ENCODE data around the gene PDZD7.
A peak's percentile ranks its signal among the peaks of the same experiment; 100 is the strongest.

PDZD7 gene

DNA sequence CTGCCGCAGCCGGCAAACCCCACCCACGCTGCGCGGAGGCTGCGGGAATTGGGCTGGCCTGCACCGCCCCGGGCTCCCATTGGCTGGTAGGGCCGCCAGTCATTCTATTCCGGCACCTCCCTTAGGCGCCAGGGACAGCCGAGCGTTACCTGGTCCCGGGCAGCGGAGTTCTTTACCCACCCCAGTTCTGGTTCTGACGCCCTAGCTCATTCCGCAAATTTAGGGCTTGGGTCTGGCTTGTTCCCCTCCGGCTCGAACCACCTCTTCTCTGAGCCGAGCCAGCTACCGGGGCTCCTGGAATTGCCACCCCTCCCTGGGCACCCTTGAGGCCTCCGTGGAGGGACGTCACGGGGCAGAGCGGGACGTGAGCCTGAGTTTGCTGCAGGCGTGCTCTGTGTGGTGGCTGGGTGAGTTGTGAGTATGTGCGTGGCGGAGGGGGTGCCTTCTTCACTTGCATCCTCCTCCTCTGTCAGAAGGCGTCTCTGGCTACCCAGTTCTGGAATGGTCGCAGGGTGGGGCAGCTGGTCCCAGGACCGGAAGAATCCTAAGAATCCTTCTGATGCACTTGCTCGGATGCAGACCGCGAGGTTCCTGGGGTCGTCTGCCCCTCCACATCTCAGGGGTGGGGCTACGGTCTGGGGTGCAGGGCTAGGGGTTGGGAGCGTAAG is at the start of gene PDZD7, which contains the start of gene SFXN3:
Gene PDZD7, minus strand, starts transcription at position 2 of the 668 bp plus-strand sequence. CDS start 910 bp downstream, outside the sequence.
Gene SFXN3, plus strand, starts transcription at position 107 of the 668 bp plus-strand sequence. CDS start 3,461 bp downstream, outside the sequence.
- Histone ChIP-seq H3K27me3 (ENCODE audit: control insufficient read depth, insufficient read depth, low read length) (peaks cover 46% of the 10 kb centered on the region), H3K9me3 (ENCODE audit: control insufficient read depth, insufficient read depth, low read length) (no peaks in the 10 kb centered on the region), H3K9ac (ENCODE audit: low read depth, low read length) (no peak within 1 kb of the TSS), H3K36me3 (ENCODE audit: control insufficient read depth, insufficient read depth, low read length) (no peaks in the 10 kb centered on the region), H3K4me1 (ENCODE audit: control insufficient read depth, insufficient read depth, low read length) (peaks cover 16% of the 10 kb centered on the region), H3K4me3 (ENCODE audit: low read depth, low read length) (peak within 1 kb of the TSS; percentile 82)

DNA sequence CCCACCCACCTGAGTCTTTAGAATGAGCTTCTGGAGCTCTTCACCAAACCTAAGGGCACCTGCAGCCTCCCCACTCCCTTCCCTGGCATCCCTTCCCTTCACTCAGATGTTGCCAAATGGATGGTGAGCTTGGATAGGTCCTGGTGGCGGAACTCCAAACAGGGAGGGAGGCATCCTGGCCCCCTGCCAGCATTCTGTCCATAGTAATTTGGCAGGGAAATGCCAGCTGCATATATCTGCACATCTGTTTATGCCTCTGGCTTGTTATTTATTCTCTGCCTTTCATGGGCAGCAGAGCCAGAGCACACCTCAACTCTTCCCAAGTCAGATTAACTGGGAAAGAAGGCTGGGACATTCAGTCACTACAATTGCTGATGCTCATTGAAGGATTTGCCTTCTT is 48.9 kb upstream of the PDZD7 start:
- H3K27me3 ChIP-seq (ENCODE audit: control insufficient read depth, insufficient read depth, low read length) = peaks cover 63% of the 10 kb centered on the region
- H3K4me1 ChIP-seq (ENCODE audit: control insufficient read depth, insufficient read depth, low read length) = no peaks in the 10 kb centered on the region
- H3K36me3 ChIP-seq (ENCODE audit: control insufficient read depth, insufficient read depth, low read length) = no peaks in the 10 kb centered on the region

DNA sequence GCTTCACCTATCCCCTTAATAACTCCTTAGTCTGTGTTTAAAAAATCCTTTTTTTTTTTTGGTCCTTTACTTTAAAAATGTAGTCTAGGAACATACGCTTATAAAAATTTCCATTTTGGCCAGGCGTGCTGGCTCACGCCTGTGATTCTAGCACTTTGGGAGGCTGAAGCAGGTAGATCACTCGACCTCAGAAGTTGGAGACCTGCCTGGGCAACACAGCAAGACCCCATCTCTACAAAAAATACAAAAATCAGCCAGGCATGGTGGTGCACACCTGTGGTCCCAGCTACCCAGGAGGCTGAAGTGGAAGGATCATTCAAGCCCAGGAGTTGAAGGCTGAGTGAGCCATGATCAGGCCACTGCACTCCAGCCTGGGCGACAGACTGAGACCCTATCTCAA is 45.7 kb upstream of the PDZD7 start:
- H3K9ac ChIP-seq (ENCODE audit: low read depth, low read length) = no peak overlapping the region
- H3K4me1 ChIP-seq (ENCODE audit: control insufficient read depth, insufficient read depth, low read length) = no peaks in the 10 kb centered on the region
- H3K4me3 ChIP-seq (ENCODE audit: low read depth, low read length) = no peak overlapping the region
- no peaks in the 10 kb centered on the region for H3K9me3 ChIP-seq (ENCODE audit: control insufficient read depth, insufficient read depth, low read length)
- peaks cover 79% of the 10 kb centered on the region for H3K27me3 ChIP-seq (ENCODE audit: control insufficient read depth, insufficient read depth, low read length)
- H3K36me3 ChIP-seq (ENCODE audit: control insufficient read depth, insufficient read depth, low read length) = no peaks in the 10 kb centered on the region

More for the DNA sequence above, 48.9 kb upstream of the PDZD7 start:
- Histone ChIP-seq H3K4me3 (ENCODE audit: low read depth, low read length) (no peak overlapping the region), H3K9me3 (ENCODE audit: control insufficient read depth, insufficient read depth, low read length) (no peaks in the 10 kb centered on the region), H3K9ac (ENCODE audit: low read depth, low read length) (no peak overlapping the region)

DNA sequence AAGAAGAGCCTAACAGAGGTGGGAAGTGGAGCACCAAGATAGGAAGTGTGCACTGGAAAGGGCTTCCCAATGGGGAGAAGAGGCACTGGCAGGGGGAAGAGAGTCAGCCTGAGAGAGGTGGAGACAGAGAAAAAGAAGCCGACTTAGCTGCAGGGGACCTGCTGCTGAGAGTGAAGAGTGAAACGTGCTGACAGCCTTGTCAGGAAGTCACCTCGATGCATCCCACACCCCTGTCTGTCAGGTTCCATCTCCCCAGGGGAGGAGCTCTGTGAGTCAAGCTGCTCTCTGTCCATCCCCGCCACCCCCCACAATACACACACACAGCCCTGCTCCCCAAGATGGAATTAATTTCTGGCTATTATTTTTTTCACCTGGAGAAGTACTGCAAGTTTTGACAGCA is 44.8 kb upstream of the PDZD7 start:
- no peak overlapping the region for H3K4me3 ChIP-seq (ENCODE audit: low read depth, low read length)
- H3K9me3 ChIP-seq (ENCODE audit: control insufficient read depth, insufficient read depth, low read length) = no peaks in the 10 kb centered on the region
- no peaks in the 10 kb centered on the region for H3K4me1 ChIP-seq (ENCODE audit: control insufficient read depth, insufficient read depth, low read length)
- no peak overlapping the region for H3K9ac ChIP-seq (ENCODE audit: low read depth, low read length)
- H3K36me3 ChIP-seq (ENCODE audit: control insufficient read depth, insufficient read depth, low read length) = no peaks in the 10 kb centered on the region
- H3K27me3 ChIP-seq (ENCODE audit: control insufficient read depth, insufficient read depth, low read length) = peaks cover 79% of the 10 kb centered on the region

GRCh38 chr10:101073631-101074030 is 42.7 kb upstream of the PDZD7 start:
- no peak overlapping the region for H3K9ac ChIP-seq (ENCODE audit: low read depth, low read length)
- H3K9me3 ChIP-seq (ENCODE audit: control insufficient read depth, insufficient read depth, low read length) = no peaks in the 10 kb centered on the region
- H3K27me3 ChIP-seq (ENCODE audit: control insufficient read depth, insufficient read depth, low read length) = peaks cover 79% of the 10 kb centered on the region
- no peaks in the 10 kb centered on the region for H3K36me3 ChIP-seq (ENCODE audit: control insufficient read depth, insufficient read depth, low read length)
- no peaks in the 10 kb centered on the region for H3K4me1 ChIP-seq (ENCODE audit: control insufficient read depth, insufficient read depth, low read length)
- peak overlapping the region; percentile 35 for H3K4me3 ChIP-seq (ENCODE audit: low read depth, low read length)

DNA sequence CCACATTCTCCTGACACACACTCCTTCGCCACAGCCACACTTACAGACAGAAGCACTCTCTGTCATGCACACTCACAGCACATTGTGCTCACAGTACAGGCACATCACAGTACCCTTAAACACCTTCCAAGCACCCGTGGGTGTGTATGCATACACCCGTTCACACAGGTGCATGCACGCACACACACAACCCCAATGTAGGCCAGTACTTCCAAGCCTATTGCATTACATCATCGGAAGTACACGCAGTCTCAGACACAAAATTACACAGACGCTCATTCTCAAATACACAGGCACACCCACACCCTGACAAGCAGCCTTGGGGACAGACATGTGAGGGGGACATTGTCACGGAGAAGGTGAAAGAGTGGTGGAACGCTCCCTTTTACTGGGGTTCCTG is 42.0 kb upstream of the PDZD7 start:
- no peak overlapping the region for H3K4me3 ChIP-seq (ENCODE audit: low read depth, low read length)
- H3K4me1 ChIP-seq (ENCODE audit: control insufficient read depth, insufficient read depth, low read length) = no peaks in the 10 kb centered on the region
- H3K9ac ChIP-seq (ENCODE audit: low read depth, low read length) = no peak overlapping the region
- H3K9me3 ChIP-seq (ENCODE audit: control insufficient read depth, insufficient read depth, low read length) = no peaks in the 10 kb centered on the region
- no peaks in the 10 kb centered on the region for H3K36me3 ChIP-seq (ENCODE audit: control insufficient read depth, insufficient read depth, low read length)
- H3K27me3 ChIP-seq (ENCODE audit: control insufficient read depth, insufficient read depth, low read length) = peaks cover 76% of the 10 kb centered on the region

DNA sequence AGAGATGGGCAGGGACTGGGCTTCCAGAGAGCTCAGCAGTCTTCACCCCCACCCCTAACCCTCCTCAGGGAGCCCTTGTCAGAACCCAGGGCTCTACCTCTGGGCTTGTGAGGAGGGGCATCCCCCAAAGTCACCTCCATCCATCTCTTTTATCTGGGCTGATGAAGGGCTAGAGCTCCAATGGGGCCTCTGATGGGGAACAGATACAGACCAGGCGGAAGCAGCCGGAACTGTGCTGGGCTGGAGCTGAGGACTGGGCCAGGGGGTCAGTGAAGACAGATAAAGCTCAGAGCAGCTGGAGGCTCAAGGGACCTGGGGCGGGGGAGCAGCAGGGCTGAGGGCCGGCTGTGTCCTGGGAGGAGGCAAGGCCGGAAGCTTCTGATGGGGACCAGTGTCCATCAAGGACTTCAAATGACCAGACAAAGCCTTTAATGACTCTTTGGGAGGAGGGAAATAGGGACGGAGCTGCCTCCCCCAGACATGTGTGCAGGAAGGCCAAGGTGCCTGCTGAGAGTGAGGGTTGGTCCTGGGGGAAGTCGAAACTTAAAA is 41.0 kb upstream of the PDZD7 start:
- Histone ChIP-seq H3K27me3 (ENCODE audit: control insufficient read depth, insufficient read depth, low read length) (peaks cover 83% of the 10 kb centered on the region), H3K9me3 (ENCODE audit: control insufficient read depth, insufficient read depth, low read length) (no peaks in the 10 kb centered on the region), H3K4me1 (ENCODE audit: control insufficient read depth, insufficient read depth, low read length) (no peaks in the 10 kb centered on the region), H3K9ac (ENCODE audit: low read depth, low read length) (no peak overlapping the region), H3K4me3 (ENCODE audit: low read depth, low read length) (no peak overlapping the region), H3K36me3 (ENCODE audit: control insufficient read depth, insufficient read depth, low read length) (no peaks in the 10 kb centered on the region)

- no peaks in the 10 kb centered on the region for H3K4me1 ChIP-seq (ENCODE audit: control insufficient read depth, insufficient read depth, low read length)
- H3K9ac ChIP-seq (ENCODE audit: low read depth, low read length) = no peak overlapping the region
- H3K36me3 ChIP-seq (ENCODE audit: control insufficient read depth, insufficient read depth, low read length) = no peaks in the 10 kb centered on the region
- H3K9me3 ChIP-seq (ENCODE audit: control insufficient read depth, insufficient read depth, low read length) = no peaks in the 10 kb centered on the region
- H3K4me3 ChIP-seq (ENCODE audit: low read depth, low read length) = no peak overlapping the region
- peaks cover 84% of the 10 kb centered on the region for H3K27me3 ChIP-seq (ENCODE audit: control insufficient read depth, insufficient read depth, low read length)
Measured at GRCh38 chr10:101071267-101071884, 40.4 kb upstream of the PDZD7 start.

GRCh38 chr10:101070098-101070497 is 39.2 kb upstream of the PDZD7 start:
- Histone ChIP-seq H3K4me3 (ENCODE audit: low read depth, low read length) (no peak overlapping the region), H3K9me3 (ENCODE audit: control insufficient read depth, insufficient read depth, low read length) (no peaks in the 10 kb centered on the region), H3K9ac (ENCODE audit: low read depth, low read length) (no peak overlapping the region), H3K4me1 (ENCODE audit: control insufficient read depth, insufficient read depth, low read length) (no peaks in the 10 kb centered on the region), H3K36me3 (ENCODE audit: control insufficient read depth, insufficient read depth, low read length) (no peaks in the 10 kb centered on the region), H3K27me3 (ENCODE audit: control insufficient read depth, insufficient read depth, low read length) (peaks cover 84% of the 10 kb centered on the region)

DNA sequence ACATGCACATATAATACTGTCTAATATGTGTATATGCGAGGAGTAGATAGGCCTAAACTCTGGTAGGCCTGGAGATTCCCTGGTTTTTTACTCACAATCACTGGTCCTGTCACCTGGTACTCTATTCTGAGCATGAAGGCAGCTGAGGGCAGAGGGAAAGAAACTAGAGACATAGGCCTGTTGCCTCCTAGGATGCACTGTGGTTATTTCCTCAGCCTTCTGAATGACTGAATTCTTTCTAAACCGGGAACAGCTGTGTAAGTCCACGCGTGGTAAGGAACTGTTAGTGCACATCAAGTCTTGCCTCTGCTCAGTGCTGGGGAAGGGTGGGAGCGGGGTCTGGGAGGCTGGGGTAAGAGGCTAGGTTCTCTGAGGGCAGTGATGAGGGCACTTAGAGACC is 38.5 kb upstream of the PDZD7 start:
- no peaks in the 10 kb centered on the region for H3K9me3 ChIP-seq (ENCODE audit: control insufficient read depth, insufficient read depth, low read length)
- H3K4me3 ChIP-seq (ENCODE audit: low read depth, low read length) = no peak overlapping the region
- no peaks in the 10 kb centered on the region for H3K36me3 ChIP-seq (ENCODE audit: control insufficient read depth, insufficient read depth, low read length)
- no peak overlapping the region for H3K9ac ChIP-seq (ENCODE audit: low read depth, low read length)
- H3K4me1 ChIP-seq (ENCODE audit: control insufficient read depth, insufficient read depth, low read length) = no peaks in the 10 kb centered on the region
- peaks cover 86% of the 10 kb centered on the region for H3K27me3 ChIP-seq (ENCODE audit: control insufficient read depth, insufficient read depth, low read length)

- Histone ChIP-seq H3K27me3 (ENCODE audit: control insufficient read depth, insufficient read depth, low read length) (peaks cover 87% of the 10 kb centered on the region), H3K4me1 (ENCODE audit: control insufficient read depth, insufficient read depth, low read length) (peaks cover 2% of the 10 kb centered on the region), H3K4me3 (ENCODE audit: low read depth, low read length) (peak overlapping the region; percentile 67), H3K9me3 (ENCODE audit: control insufficient read depth, insufficient read depth, low read length) (no peaks in the 10 kb centered on the region), H3K9ac (ENCODE audit: low read depth, low read length) (no peak overlapping the region), H3K36me3 (ENCODE audit: control insufficient read depth, insufficient read depth, low read length) (no peaks in the 10 kb centered on the region)
Measured at GRCh38 chr10:101067356-101068083, 36.6 kb upstream of the PDZD7 start.

Data from iPS-15b (cell line).